IPS-18a (cell line): Measurements from ENCODE around the gene CDA.

Experiments
- H3K27ac ChIP-seq: one replicate; pipeline ENCODE4 v1.5.1; 2013; ENCODE audit warnings: low read length
- H3K27me3 ChIP-seq: one replicate; pipeline ENCODE4 v1.6.1; 2013; ENCODE audit warnings: mild to moderate bottlenecking, low read length; ENCODE audit not compliant: control insufficient read depth, insufficient read depth
- H3K36me3 ChIP-seq: one replicate; pipeline ENCODE4 v1.6.1; 2013; ENCODE audit warnings: low read depth, low read length; ENCODE audit not compliant: control insufficient read depth
- H3K4me1 ChIP-seq: one replicate; pipeline ENCODE4 v1.6.1; 2013; ENCODE audit warnings: low read depth, low read length; ENCODE audit not compliant: control insufficient read depth
- H3K4me3 ChIP-seq: one replicate; pipeline ENCODE4 v1.5.1; 2013; ENCODE audit warnings: low read length
- H3K9ac ChIP-seq: one replicate; pipeline ENCODE4 v1.6.1; 2013; ENCODE audit warnings: mild to moderate bottlenecking, low read length, moderate library complexity
- H3K9me3 ChIP-seq: one replicate; pipeline ENCODE4 v1.6.1; 2013; ENCODE audit warnings: low read depth, low read length; ENCODE audit not compliant: control insufficient read depth

Gene CDA

GRCh38 chr1:20661207-20662109 lies 72.6 kb downstream of the CDA start, which contains the start of gene DDOST:
TSS of gene DDOST (minus strand) at chr1:20661369. CDS start at chr1:20661350, 19 bp downstream.
- Histone ChIP-seq H3K27me3 (no peaks in the 10 kb centered on the region), H3K9me3 (no peaks in the 10 kb centered on the region), H3K9ac (peak within 1 kb of the TSS; percentile 81), H3K36me3 (peaks cover 21% of the 10 kb centered on the region), H3K4me1 (peaks cover 7% of the 10 kb centered on the region), H3K27ac (peak within 1 kb of the TSS; percentile 0), H3K4me3 (peak within 1 kb of the TSS; percentile 96)

- Histone ChIP-seq H3K9me3 (no peaks in the 10 kb centered on the region), H3K4me1 (peaks cover 7% of the 10 kb centered on the region), H3K9ac (peak overlapping the region; percentile 49), H3K4me3 (peak overlapping the region; percentile 96), H3K27ac (peak overlapping the region; percentile 0), H3K36me3 (peaks cover 15% of the 10 kb centered on the region), H3K27me3 (no peaks in the 10 kb centered on the region)
Measured at GRCh38 chr1:20662110-20662475, 73.2 kb downstream of the CDA start.

GRCh38 chr1:20663365-20663764 lies 74.5 kb downstream of the CDA start:
- no peak overlapping the region for H3K4me3 ChIP-seq
- no peak overlapping the region for H3K9ac ChIP-seq
- H3K4me1 ChIP-seq, result peaks cover 7% of the 10 kb centered on the region
- no peaks in the 10 kb centered on the region for H3K27me3 ChIP-seq
- H3K9me3 ChIP-seq, result no peaks in the 10 kb centered on the region
- no peak overlapping the region for H3K27ac ChIP-seq
- H3K36me3 ChIP-seq, result peaks cover 3% of the 10 kb centered on the region

- Histone ChIP-seq H3K4me1 (peaks cover 7% of the 10 kb centered on the region), H3K36me3 (no peaks in the 10 kb centered on the region), H3K9ac (no peak overlapping the region), H3K27ac (no peak overlapping the region), H3K4me3 (no peak overlapping the region), H3K9me3 (no peaks in the 10 kb centered on the region), H3K27me3 (no peaks in the 10 kb centered on the region)
Measured at GRCh38 chr1:20663969-20664715, 75.2 kb downstream of the CDA start.

- H3K27ac ChIP-seq, result no peak overlapping the region
- H3K36me3 ChIP-seq, result no peaks in the 10 kb centered on the region
- H3K9ac ChIP-seq, result no peak overlapping the region
- no peaks in the 10 kb centered on the region for H3K27me3 ChIP-seq
- no peaks in the 10 kb centered on the region for H3K4me1 ChIP-seq
- H3K9me3 ChIP-seq, result no peaks in the 10 kb centered on the region
- H3K4me3 ChIP-seq, result no peak overlapping the region
Measured at GRCh38 chr1:20665726-20666125, 76.8 kb downstream of the CDA start.

GRCh38 chr1:20666146-20666545 lies 77.2 kb downstream of the CDA start:
- Histone ChIP-seq H3K4me3 (no peak overlapping the region), H3K27ac (no peak overlapping the region), H3K36me3 (no peaks in the 10 kb centered on the region), H3K9ac (no peak overlapping the region), H3K4me1 (no peaks in the 10 kb centered on the region), H3K9me3 (no peaks in the 10 kb centered on the region), H3K27me3 (no peaks in the 10 kb centered on the region)

- Histone ChIP-seq H3K27ac (no peak overlapping the region), H3K36me3 (no peaks in the 10 kb centered on the region), H3K4me3 (no peak overlapping the region), H3K9me3 (no peaks in the 10 kb centered on the region), H3K4me1 (no peaks in the 10 kb centered on the region), H3K9ac (no peak overlapping the region), H3K27me3 (no peaks in the 10 kb centered on the region)
Measured at GRCh38 chr1:20666804-20667203, 77.9 kb downstream of the CDA start.
